Activated naive CD8-positive, alpha-beta T cell (primary cell): ENCODE data around the gene SRPK2.
A peak's percentile ranks its signal among the peaks of the same experiment; 100 is the strongest.
"Not testable (repeated sequence)": the region's sequence is repeated elsewhere in the genome, so short reads cannot be mapped to it uniquely, and the experiment has no call there.

Experiments used
- H3K27ac Mint-ChIP-seq: one replicate; pipeline ENCODE4 v1.8.0; 2021; ENCODE audit warnings: mixed read lengths
- H3K27me3 Mint-ChIP-seq: one replicate; pipeline ENCODE4 v1.8.0; 2021; ENCODE audit warnings: mixed read lengths
- H3K36me3 Mint-ChIP-seq: one replicate; pipeline ENCODE4 v1.8.0; 2021; ENCODE audit warnings: mixed read lengths
- H3K4me1 Mint-ChIP-seq: one replicate; pipeline ENCODE4 v1.8.0; 2021; ENCODE audit warnings: low read depth, mixed read lengths
- H3K4me3 Mint-ChIP-seq: one replicate; pipeline ENCODE4 v1.8.0; 2021; ENCODE audit warnings: mild to moderate bottlenecking, mixed read lengths
- H3K9me3 Mint-ChIP-seq: one replicate; pipeline ENCODE4 v1.8.0; 2021; ENCODE audit warnings: low read depth, mixed read lengths

Gene SRPK2

GRCh38 chr7:105388356-105389087 is at the start of gene SRPK2:
SRPK2 (minus strand) TSS chr7:105388921.
- H3K27me3 Mint-ChIP-seq, result no peaks in the 10 kb centered on the region
- peak within 1 kb of the TSS; percentile 97 for H3K27ac Mint-ChIP-seq
- peaks cover 2% of the 10 kb centered on the region for H3K36me3 Mint-ChIP-seq
- peak within 1 kb of the TSS; percentile 96 for H3K4me3 Mint-ChIP-seq
- peaks cover 40% of the 10 kb centered on the region for H3K4me1 Mint-ChIP-seq
- H3K9me3 Mint-ChIP-seq, result no peaks in the 10 kb centered on the region

DNA sequence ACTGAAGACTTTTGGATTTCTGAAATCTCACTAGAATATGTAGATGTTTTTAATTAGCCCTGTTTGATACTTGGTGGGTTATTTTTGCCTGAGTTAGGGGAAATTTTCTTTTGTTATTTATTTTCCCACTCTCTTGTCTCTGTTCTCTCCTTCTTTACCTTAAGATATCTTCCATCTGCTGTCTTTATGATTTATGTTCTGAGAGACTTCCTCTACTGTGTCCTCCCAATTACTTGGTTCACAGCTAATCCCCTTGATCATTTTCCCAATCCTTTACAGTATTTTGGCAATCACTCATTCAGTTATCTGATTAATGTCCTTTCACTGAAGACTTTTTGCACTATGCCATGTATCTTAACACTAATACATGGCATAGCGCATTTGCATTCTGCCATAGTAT is 49.5 kb upstream of the SRPK2 start:
- H3K27ac Mint-ChIP-seq, result no peak overlapping the region
- no peak overlapping the region for H3K4me3 Mint-ChIP-seq
- H3K27me3 Mint-ChIP-seq, result no peaks in the 10 kb centered on the region
- H3K4me1 Mint-ChIP-seq, result no peaks in the 10 kb centered on the region
- H3K9me3 Mint-ChIP-seq, result no peaks in the 10 kb centered on the region
- no peaks in the 10 kb centered on the region for H3K36me3 Mint-ChIP-seq

DNA sequence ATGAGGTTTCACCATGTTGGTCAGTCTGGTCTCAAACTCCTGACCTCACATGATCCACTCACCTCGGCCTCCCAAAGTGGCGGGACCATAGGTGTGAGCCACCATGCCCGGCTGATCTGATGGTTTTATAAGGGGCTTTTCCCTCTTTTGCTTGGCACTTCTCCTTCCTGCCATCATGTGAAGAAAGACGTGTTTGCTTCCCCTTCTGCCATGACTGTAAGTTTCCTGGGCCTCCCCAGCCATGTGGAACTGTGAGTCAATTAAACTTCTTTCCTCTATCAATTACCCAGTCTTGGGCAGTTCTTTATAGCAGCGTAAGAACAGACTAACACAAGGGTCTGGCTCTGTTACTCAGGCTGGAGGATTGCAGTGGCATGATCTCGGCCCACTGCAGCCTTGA is 48.6 kb upstream of the SRPK2 start:
- H3K27ac Mint-ChIP-seq, H3K36me3 Mint-ChIP-seq, H3K4me1 Mint-ChIP-seq: not testable (repeated sequence)

DNA sequence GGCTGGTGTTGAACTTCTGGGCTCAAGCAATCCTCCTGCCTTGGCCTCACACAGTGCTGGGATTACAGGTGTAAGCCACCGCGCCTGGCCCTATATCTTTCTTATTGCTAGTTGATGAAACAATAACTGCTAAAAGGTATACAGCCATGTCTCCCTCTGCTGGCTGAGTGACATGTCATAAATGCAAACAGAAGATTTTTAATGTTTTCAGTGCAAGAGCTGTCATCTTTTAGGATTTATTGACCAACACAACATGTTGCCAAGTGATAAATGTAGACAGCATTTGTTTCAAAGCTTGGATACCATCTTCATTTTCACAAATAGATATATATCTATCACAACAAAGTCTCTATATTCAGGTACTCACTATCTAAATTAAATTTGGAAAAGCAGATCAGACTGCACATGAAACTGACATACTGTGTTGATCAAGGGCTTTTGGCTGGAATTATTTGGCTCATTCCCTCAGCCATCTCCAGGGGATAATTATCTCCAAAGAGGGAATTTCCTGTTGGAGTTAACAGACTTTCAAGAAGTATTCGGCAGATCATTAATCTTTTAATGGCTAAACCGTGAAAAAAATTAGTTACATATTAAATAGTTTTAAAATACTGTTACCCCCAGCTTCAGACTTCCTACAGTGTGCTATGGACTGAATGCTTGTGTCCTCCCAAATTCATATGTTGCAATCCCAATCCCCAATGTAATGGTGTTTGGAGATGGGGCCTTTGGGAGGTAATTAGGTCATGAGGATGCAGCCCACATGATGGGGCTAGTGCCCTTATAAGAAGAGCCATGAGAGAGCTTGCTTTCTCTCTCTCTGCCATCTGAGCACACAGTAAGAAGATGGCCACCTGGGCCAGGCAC is 41.3 kb upstream of the SRPK2 start:
- no peak overlapping the region for H3K27ac Mint-ChIP-seq
- no peaks in the 10 kb centered on the region for H3K4me1 Mint-ChIP-seq
- H3K9me3 Mint-ChIP-seq, result no peaks in the 10 kb centered on the region
- H3K27me3 Mint-ChIP-seq, result no peaks in the 10 kb centered on the region
- no peak overlapping the region for H3K4me3 Mint-ChIP-seq
- H3K36me3 Mint-ChIP-seq, result no peaks in the 10 kb centered on the region

More for the DNA sequence above, 48.6 kb upstream of the SRPK2 start:
- not testable (repeated sequence) for H3K9me3 Mint-ChIP-seq, H3K4me3 Mint-ChIP-seq, H3K27me3 Mint-ChIP-seq

DNA sequence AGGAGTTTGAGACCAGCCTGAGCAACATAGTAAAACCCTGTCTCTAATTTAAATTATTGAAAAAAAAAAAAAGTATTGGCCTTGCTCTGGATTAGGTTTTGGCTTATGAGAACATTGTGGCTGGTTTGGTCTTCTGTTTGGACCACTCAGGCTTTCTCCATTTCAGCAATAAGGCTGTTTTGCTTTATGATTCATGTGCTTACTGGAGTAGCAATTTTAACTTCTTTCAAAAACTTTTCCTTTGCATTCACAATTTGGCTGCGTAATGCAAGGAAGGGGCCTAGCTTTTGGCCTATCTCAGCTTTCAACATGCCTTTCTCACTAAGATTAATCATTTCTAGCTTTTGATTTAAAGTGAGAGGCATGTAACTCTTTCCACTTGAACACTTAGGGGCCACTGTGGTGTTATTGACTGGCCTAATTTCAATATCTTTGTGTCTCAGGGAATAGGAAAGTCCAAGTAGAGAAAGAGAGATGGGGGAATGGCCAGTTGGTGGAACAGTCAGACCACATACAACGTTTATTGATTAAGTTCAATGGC is 38.0 kb upstream of the SRPK2 start:
- H3K4me3 Mint-ChIP-seq, result no peak overlapping the region
- peak overlapping the region; percentile 58 for H3K27ac Mint-ChIP-seq
- no peaks in the 10 kb centered on the region for H3K36me3 Mint-ChIP-seq
- no peaks in the 10 kb centered on the region for H3K27me3 Mint-ChIP-seq
- no peaks in the 10 kb centered on the region for H3K9me3 Mint-ChIP-seq
- no peaks in the 10 kb centered on the region for H3K4me1 Mint-ChIP-seq

- no peaks in the 10 kb centered on the region for H3K36me3 Mint-ChIP-seq
- H3K27ac Mint-ChIP-seq, result no peak overlapping the region
- no peaks in the 10 kb centered on the region for H3K27me3 Mint-ChIP-seq
- H3K9me3 Mint-ChIP-seq, result no peaks in the 10 kb centered on the region
- H3K4me3 Mint-ChIP-seq, result no peak overlapping the region
- no peaks in the 10 kb centered on the region for H3K4me1 Mint-ChIP-seq
These were observed 35.3 kb upstream of the SRPK2 start for GRCh38 chr7:105423987-105424386.

DNA sequence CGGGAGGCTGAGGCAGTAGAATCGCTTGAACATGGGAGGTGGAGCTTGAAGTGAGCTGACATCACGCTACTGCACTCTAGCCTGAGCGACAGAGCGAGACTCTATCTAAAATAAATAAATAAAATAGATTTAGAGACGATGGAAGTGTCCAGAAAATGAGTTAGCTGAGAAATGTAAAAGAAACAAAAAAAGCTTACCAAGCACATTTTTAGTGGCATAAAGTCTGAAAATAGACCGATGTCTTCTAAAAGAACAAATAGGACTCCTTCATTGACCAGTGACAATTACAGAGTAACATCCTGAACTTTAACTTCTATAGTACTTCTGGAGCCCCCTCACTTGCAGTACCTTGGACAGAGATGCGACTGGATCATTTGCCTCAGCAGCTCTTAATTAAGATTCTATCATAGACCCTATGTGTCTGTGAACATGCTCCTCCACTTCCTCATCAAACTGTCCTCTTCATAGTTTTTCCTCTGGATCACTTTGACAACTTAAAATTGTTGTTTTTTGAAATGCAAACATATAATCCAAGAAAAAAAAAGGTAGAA is 25.2 kb upstream of the SRPK2 start:
- Mint-ChIP-seq H3K4me3 (no peak overlapping the region), H3K27me3 (no peaks in the 10 kb centered on the region), H3K27ac (no peak overlapping the region), H3K9me3 (no peaks in the 10 kb centered on the region), H3K4me1 (no peaks in the 10 kb centered on the region), H3K36me3 (no peaks in the 10 kb centered on the region)

- not testable (repeated sequence) for H3K4me3 Mint-ChIP-seq, H3K27ac Mint-ChIP-seq, H3K36me3 Mint-ChIP-seq, H3K4me1 Mint-ChIP-seq, H3K9me3 Mint-ChIP-seq, H3K27me3 Mint-ChIP-seq
These were observed 22.1 kb upstream of the SRPK2 start for GRCh38 chr7:105410774-105411173.

DNA sequence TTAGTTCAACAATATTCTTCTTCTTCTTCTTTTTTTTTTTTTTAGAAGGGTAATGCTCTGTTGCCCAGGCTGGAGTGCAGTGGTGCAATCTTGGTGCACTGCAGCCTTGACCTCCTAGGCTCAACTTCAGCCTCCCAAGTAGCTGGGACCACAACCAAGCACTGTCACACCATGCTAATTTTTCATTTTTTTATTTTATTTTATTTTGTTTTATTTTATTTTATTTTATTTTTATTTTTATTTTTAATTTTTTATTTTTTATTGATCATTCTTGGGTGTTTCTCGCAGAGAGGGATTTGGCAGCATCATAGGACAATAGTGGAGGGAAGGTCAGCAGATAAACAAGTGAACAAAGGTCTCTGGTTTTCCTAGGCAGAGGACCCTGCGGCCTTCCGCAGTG is 21.1 kb upstream of the SRPK2 start:
- H3K9me3 Mint-ChIP-seq, H3K4me1 Mint-ChIP-seq, H3K27me3 Mint-ChIP-seq, H3K4me3 Mint-ChIP-seq, H3K27ac Mint-ChIP-seq, H3K36me3 Mint-ChIP-seq: not testable (repeated sequence)

DNA sequence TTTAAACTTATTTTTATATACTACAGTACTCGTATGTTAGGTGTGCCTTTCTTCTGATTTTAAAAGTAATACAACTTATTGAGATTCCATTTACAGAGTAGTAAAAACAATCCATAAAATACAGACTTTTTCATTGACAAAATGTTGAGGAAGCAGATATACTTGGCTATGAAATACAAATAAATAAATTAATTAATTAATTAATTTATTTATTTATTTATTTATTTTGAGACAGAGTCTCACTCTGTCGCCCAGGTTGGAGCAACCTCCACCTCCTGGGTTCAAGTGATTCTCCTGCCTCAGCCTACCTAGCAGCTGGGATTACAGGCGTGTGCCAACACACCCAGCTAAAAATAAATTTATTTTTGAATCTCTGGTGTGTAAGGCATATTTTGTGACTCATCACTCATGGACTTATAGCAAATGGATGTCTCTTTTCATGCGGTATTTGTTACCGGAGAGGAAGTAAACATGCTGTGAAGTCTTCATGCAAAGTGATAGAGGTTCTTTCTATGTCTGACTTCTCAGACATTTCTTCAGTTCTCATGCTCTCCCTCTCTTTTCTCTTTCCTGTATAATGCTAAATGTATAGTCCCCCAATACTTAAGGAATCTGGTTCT is 20.2 kb upstream of the SRPK2 start:
- Mint-ChIP-seq H3K9me3 (no peaks in the 10 kb centered on the region), H3K36me3 (no peaks in the 10 kb centered on the region), H3K27ac (no peak overlapping the region), H3K4me3 (no peak overlapping the region), H3K4me1 (no peaks in the 10 kb centered on the region), H3K27me3 (no peaks in the 10 kb centered on the region)

GRCh38 chr7:105403128-105403527 is 14.4 kb upstream of the SRPK2 start:
- Mint-ChIP-seq H3K4me3 (no peak overlapping the region), H3K27ac (no peak overlapping the region), H3K4me1 (no peaks in the 10 kb centered on the region)

DNA sequence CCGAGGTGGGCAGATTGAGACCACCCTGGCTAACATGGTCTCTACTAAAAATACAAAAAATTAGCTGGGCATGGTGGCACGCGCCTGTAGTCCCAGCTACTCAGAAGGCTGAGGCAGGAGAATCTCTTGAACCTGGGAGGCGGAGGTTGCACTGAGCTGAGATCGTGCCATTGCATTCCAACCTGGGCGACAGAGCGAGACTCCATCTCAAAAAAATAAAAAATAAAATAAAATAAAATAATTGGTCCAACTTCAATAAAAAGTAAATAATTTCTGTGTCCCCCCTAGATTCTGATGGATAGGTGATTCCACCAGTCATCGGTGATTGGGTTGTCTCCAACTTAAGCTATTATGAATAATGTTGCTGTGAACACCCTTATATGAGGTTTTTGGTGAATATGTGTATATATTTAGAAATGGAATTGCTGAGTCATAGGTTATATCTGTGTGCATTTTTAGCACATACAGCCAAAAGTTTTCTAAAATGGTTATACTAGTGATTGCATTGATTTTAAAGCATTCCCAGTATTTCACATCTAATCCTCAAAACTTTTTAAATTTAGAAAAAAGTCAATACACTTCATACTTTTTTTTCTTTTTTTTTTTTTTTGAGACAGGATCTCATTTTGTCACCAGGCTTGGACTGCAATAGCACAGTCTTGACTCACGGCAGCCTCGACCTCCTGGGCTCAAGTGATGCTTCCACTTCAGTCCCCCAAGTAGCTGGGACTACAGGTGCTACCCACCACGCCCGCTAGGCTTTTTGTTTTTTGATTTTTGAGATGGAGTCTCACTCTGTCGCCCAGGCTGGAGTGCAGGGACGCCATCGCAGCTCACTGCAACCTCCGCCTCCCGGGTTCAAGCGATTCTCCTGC is 13.7 kb upstream of the SRPK2 start:
- H3K9me3 Mint-ChIP-seq, result no peaks in the 10 kb centered on the region
- no peaks in the 10 kb centered on the region for H3K4me1 Mint-ChIP-seq
- H3K36me3 Mint-ChIP-seq, result no peaks in the 10 kb centered on the region
- H3K27ac Mint-ChIP-seq, result no peak overlapping the region
- no peaks in the 10 kb centered on the region for H3K27me3 Mint-ChIP-seq
- H3K4me3 Mint-ChIP-seq, result no peak overlapping the region

More at GRCh38 chr7:105403128-105403527, 14.4 kb upstream of the SRPK2 start:
- Mint-ChIP-seq H3K27me3 (no peaks in the 10 kb centered on the region), H3K36me3 (no peaks in the 10 kb centered on the region), H3K9me3 (no peaks in the 10 kb centered on the region)

DNA sequence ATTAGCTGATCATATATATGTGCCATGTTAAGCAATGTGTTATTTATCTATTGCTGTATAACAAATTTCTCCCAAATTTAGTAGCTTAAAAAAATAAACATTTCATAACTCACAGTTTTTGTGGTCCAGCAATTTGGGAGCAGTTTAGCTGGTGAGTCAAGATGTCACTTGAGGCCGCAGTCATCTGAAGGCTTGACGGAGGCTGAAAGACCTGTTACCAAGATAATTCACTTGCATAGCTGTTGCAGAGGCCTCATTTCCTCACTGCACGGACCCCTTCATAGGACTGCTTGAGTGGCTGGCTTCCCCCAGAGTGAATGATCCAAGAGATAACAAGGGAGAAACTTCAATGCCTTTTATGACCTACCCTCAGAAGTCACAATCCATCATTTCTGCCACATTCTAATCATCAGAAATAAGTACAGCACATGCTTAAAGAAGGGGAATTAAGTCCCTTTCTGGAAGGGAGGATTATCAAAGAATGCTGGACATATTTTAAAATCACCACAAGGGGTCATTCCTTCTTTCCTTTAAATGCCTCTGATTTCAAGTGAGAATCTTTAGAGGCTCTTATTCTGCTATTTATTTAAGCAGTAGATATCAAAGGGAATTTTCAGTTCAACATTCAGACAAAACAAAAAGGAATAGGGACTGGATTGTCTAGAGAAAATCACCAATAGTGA is 10.5 kb upstream of the SRPK2 start:
- Mint-ChIP-seq H3K36me3 (no peaks in the 10 kb centered on the region), H3K9me3 (no peaks in the 10 kb centered on the region), H3K27me3 (no peaks in the 10 kb centered on the region), H3K27ac (no peak overlapping the region), H3K4me1 (peaks cover 2% of the 10 kb centered on the region), H3K4me3 (no peak overlapping the region)

DNA sequence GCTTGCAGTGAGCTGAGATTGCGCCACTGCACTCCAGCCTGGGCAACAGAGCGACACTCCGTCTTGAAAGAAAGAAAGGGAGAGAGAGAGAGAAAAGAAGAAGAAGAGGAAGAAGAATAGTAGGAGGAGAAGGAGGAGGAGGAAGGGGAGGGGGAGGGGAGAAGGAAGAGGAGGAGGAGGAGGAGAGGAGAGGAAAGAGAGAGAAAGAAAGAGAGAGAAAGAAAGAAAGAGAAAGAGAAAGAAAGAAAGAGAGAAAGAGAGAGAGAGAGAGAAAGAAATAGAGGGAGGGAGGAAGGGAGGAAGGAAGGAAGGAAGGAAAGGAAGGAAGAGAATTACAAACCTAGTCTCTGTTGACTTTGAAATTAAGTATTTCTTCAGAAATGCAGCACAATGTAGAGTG is 7.8 kb upstream of the SRPK2 start:
- Mint-ChIP-seq H3K27me3 (no peaks in the 10 kb centered on the region), H3K27ac (no peak overlapping the region), H3K4me3 (no peak overlapping the region), H3K4me1 (peaks cover 9% of the 10 kb centered on the region), H3K36me3 (no peaks in the 10 kb centered on the region), H3K9me3 (no peaks in the 10 kb centered on the region)
